ENCODE data around the gene BBLN.
A peak's percentile ranks its signal among the peaks of the same experiment; 100 is the strongest.
"Not testable (repeated sequence)": the region's sequence is repeated elsewhere in the genome, so short reads cannot be mapped to it uniquely, and the experiment has no call there.

BBLN gene, protein sequence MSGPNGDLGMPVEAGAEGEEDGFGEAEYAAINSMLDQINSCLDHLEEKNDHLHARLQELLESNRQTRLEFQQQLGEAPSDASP

DNA sequence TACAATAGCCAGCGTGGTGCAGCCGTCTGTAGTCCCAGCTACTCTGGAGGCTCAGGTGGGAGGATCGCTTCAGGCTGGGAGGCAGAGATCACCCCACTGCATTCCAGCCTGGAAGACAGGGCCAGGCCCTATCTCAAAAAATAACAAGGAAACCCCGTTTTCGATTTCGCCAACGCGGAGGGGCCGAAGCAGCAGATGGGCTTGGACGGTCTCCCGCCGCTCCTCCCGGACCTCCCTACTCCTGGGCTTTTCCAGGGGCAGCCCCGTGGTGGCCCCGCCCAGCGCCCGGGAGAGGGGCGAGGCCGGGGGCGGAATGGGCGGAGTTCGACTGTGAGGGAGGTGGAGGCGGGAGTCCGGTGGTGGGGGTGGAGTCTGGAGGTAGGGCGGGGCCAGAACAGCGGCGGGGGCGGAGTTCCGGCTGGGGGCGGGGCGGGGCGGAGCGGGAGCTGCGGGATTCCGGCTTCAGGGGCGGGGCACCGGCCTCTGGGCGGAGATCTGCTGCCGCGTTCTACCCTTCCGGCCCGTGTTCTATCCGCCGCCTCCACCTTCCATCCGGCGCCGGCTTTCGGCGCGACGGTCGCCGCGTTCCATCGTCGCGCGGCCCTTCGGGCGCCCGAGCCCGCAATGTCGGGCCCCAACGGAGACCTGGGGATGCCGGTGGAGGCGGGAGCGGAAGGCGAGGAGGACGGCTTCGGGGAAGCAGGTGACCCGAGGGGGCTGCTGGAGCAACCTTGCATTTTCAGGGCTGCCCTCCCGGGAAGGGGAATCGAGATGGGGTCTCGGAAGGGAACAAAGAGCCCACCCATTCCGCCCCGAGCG lies at the start of gene BBLN:
BBLN (plus strand) TSS at position 482 of the 819 bp plus-strand sequence; CDS start at position 625, 143 bp downstream.
- DNase-seq: peak; percentile 97

DNA sequence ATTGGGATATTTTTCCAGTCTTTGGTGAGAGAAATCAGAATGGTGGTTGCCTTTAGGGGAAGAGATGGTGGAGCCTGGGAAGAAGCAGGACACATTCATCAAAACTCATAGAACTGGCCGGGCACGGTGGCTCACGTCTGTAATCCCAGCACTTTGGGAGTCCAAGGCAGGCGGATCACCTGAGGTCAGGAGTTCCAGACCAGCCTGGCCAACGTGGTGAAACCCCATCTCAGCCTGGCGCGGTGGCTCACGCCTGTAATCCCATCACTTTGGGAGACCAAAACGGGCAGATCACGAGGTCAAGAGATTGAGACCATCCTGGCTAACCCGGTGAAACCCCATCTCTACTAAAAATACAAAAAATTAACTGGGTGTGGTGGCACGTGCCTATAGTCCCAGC lies 48.3 kb upstream of the BBLN start:
- not testable (repeated sequence) for DNase-seq

DNA sequence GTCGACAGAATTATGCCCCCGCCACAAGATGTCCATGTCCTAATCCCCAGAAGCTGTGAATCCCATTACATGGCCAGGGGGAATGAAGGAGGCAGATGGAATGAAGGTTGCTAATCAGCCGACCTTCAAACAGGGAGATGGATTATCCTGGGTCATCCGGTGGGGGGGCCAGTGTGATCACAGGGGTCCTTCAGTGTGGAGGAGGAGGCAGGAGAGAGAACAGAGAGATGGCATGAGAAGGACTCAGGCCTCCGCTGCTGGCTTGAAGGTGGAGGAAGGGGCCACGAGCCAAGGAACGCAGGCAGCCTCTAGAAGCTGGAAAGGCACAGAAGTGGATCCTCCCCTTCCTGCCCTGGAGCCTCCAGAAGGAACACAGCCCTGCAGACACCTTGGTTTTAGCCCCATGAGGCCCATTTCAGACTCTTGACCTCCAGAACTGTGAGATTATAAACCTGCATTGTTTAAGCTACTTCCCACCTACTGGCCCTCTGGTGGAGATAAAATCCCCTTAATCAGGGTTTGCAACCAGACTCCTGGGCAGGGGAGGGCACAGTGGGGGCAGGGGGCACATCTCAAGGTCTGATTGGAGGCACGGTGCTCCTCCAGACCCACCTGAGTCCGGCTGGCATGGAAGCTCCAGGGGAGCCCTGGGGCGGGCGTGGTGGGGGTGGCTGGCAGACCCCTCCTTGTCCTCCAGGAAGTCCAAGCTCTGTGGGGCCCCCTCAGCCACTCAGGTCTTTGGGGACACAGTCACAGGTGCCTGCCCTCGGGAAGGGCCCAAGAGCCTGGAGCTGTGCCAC lies 46.3 kb upstream of the BBLN start:
- no peak for DNase-seq

DNA sequence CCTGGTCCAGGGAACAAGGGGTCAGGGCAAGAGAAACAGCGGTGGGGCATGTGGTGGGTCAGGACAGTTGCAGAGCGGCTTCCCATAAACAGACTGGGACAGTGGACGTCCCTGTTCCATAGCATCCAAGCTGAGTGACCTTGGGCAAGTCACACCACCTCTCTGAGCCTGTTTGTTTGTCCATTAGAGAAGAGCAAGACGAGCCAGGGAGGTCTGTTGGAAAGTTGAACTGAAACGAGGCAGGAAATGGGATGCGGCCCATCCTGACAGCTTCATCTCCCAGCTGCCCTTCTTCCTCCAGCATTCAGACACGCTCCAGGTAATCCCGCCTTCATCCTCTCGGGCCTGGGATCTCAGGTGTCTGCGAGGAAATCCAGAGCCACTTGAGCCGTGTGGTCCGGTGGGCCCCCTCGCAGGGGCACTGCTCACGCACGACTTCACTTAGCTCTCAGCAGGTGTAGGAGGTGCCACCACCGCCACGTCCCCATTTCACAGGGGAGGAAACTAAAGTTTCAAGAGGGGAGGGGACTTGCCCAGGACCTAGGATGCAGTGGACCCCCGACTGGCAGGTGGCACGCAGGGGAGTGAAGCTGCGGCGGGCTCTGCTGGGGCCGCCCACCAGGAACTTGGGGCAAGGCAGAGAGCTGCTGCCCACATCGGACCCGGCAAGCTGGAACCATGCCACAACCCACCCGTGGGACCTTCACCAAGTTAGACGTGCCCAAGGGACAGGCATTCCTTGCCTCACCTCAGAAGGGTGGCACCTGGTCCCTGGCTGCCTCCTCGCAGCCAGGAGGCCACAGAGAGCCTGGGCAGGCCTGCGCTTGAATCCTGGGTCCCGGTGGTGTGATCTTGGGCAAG lies 45.5 kb upstream of the BBLN start:
- DNase-seq: no peak

DNA sequence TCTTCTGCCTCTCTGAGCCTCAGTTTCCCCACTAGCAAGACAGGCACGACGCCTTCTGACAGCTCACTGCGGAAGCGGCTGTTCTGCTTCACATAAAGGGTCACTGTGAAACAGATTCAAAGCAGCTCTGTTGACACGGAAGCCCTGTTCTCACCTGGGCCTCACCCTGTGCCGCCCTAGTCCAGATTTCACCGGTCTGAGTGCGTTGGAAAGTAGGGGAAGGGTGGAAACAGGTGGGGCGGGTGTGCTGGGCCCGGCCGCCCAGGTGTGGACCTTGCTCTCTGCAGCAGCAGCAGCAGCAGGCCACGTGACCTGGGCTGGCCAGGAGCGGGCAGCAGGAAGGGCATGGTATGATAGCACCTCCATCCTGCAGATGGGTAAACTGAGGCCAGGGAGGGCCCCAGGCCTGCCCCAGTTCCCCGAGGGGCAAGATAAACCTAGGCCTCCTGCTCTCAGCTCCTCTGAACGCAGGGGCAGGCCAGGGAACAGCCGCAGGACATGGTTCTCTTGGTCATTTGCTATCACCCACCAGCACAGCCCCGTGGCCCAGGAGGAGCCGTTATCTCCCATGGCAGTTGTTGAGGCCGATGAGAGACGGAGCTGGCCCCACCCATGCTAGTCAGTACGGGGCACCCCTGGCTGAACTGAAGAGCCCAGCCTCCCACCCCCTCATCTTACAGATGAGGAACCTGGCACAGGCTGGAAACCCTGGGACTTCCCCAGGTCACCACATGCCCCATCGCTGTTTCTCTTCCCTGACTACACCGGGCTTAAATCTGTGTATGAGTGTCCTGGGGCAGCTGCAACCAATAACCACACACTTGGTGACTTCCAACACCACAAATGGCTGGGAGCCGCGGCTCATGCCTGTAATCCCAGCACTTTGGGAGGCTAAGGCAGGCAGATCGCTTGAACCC lies 44.6 kb upstream of the BBLN start:
- peak; percentile 99 for DNase-seq

DNA sequence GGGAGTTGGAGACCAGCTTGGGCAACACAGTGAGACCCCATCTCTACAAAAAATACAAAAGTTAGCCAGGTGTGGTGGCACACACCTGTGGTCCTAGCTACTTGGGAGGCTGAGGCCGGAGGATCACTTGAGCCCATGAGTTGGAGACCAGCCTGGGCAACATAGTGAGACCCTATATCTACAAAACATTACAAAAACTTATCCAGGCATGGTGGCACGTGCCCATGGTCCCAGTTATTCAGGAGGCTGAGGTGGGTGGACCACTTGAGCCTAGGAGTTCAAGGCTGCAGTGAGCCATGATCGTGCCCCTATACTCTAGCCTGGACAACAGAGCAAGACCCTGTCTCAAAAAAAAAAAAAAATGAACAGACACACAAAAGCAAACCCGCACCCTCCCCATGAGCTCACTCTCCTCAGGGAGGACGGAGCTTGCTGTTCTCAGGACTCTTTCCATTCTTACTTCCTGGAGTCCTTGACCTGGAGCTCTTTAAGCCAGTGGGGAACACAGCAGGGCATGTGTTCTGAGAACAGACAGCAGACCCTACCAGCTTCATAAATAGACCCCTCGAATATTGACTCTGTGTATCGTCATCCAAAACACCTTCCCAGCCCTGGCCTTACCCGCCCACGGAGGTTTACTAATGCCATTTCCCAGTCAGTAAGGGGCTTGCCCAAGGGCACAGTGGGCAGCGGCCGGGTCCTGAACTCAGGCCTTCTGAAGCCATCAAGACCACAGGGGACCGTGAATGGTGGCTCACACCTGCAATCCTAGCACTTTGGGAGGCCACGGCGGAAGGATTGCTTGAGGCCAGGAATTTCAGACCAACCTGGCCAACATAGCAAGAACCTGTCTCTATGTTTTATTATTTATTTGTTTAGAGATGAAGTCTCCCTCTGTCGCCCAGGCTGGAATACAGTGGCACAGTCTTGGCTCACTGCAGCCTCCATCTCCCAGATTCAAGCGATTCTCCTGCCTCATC lies 43.7 kb upstream of the BBLN start:
- DNase-seq: no peak

DNA sequence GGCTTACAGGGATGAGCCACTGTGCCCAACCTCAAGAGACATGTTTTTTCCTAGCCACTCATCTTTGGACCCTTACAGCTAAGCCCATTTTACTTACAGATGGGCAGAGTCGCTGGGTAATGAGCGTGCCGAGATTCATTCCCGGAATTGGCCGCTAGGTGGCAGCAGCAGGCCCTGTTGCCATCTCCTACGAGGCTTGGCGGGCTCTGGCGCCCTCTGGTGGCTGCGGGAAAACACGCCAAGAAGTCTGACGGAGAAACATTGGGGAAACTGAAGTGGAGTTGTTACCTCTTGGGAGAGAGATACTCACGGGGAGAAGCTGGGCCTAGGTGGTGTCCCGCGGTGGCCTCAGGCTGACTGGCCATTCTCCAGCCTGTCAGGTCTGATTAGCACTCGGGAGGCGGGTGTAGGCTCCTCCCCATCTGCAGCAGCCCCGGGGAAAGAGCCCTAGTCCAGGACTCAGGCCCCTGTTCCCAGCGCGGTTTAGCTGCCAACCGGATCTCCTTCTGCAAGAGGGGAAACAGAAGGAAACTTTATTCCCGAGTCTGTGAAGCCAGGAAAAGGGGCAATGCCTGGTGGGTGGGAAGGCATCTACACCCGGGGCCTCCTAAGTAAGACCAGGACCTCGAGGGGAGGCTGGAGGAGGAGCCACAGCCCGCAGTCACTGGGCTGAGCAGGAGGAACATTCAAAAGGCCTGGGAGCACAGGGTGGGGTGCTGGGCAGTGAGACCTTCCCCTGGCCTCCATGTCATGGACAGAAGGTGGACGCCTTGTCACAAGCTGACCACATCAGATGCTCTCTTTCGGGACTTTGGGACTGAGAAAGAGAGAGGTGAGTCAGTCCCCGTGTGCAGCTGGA lies 42.2 kb upstream of the BBLN start:
- DNase-seq: peak; percentile 95

DNA sequence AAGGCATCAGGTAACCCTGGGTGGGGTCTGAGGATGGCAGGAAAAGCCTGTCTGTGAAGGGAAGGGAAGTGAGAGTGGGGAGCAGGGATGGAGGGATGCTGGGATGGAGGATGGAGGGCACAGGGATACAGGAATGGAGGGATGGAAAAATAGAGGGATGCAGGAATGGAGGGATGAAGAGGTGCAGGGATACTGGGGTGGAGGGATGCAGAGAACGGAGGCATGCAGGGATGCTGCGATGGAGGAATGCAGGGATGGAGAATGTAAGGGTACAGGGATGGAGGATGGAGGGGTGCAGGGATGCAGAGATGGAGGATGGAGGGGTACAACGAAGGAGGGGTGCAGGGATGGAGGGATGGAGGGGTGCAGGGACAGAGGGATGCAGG lies 41.6 kb upstream of the BBLN start:
- DNase-seq: no peak

DNA sequence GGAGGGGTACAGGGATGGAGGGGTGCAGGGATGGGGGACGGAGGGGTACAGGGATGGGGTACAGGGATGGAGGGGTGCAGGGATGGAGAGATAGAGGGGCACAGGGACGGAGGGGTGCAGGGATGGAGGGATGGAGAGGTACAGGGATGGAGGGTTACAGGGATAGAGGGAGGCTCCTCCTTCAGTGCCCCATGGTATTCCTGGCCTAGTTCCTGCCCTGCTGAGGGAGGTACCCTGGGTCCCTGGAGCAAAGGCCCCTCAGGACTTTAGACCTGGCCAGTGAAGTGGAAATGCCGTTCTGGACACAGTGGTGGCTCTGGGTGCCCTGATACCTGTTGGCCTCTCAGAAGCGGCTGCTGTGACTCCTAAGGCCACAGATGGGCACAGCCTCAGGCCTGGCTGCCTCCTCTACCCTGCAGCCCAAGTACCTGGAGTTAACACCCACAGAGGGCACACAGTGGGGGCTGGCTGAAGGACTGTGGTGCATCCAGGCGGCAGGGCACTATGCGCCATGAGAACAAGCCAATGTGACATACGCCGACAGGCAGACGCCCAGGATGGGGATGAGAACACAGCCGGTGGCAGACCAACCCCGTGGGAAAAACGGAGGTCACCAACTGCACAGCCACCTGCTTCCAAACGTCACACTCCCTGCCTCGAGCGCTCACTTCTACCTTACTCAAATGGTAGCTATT lies 40.9 kb upstream of the BBLN start:
- DNase-seq: no peak

DNA sequence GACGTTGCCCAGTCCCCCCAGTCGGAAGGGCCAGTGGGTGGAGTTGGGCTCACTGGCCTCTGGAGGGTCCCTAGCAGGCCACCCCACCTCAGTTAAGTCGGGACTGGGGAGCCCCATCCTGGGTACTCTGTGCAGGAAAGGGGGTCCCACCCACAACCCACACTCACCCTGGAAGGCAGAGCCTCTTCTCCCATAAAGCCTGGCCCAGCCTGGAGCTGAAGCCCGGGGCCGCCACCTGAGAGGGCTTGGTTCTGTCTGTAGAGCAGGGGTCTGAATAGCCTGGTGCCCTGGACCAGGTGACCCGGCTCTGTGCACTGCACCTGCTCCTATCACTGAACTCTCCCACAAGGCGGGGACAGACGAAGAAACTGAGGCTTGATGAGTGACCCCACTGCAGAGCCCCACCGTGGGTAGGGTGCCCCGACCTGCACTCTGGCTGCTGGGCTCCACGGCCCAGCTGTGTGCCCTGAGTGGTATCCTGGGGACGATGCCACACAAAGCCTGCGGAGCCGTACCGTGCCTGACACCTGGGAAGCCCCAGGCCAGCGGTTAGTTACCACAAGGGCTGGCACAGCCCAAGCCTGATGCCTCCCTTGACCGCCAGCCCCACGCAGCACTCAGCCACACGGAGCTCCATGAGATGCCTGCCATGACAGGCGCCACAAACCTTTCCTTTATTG lies 39.9 kb upstream of the BBLN start:
- no peak for DNase-seq

DNA sequence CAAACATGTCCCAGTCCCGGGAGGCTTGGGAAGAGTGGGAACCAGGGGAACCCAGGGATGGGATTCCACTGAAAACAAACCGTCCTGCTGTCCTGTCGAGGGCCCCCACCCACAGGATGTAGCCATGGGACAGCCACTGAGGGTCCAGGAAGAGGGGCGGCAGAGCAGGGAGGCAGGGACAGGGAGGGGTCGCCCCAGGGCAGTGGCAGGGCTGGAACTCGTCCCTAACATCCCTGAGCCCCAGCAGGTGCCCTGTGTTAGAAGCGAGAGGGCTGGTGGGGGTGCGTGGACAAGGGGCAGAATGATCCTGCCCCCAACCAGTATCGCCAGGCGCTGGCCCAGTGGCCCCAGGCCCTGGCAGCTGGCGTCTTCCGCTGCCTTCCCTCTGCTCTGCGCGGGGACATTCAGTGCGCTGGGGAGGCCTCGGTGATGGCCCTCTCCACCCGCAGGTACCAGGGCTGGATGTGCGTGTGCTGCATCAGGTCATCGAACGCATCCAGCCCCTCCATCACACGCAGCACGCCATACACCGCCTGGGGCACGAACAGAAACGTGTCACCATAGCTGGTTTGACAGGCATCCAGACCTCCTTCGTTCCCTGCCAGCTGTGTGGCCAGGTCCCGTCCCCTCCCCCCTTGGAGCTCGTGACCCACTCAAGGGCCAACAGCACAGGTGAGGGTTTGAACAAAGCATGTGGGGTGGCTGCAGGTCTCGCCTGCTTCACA lies 39.2 kb upstream of the BBLN start:
- DNase-seq: no peak

DNA sequence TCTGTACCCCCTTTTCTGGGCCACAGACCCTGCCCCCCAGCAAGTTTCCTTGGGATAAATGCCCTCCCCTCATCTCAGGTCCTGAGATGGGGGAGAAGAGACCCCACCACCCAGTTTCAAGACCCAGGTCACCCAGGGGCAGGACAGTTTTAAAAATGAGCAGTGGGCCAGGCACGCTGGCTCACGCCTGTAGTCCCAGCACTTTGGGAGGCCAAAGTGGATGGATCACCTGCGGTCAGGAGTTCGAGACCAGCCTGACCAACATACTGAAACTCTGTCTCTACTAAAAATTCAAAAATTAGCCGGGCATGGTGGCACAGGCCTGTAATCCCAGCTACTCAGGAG lies 38.6 kb upstream of the BBLN start:
- no peak for DNase-seq

DNA sequence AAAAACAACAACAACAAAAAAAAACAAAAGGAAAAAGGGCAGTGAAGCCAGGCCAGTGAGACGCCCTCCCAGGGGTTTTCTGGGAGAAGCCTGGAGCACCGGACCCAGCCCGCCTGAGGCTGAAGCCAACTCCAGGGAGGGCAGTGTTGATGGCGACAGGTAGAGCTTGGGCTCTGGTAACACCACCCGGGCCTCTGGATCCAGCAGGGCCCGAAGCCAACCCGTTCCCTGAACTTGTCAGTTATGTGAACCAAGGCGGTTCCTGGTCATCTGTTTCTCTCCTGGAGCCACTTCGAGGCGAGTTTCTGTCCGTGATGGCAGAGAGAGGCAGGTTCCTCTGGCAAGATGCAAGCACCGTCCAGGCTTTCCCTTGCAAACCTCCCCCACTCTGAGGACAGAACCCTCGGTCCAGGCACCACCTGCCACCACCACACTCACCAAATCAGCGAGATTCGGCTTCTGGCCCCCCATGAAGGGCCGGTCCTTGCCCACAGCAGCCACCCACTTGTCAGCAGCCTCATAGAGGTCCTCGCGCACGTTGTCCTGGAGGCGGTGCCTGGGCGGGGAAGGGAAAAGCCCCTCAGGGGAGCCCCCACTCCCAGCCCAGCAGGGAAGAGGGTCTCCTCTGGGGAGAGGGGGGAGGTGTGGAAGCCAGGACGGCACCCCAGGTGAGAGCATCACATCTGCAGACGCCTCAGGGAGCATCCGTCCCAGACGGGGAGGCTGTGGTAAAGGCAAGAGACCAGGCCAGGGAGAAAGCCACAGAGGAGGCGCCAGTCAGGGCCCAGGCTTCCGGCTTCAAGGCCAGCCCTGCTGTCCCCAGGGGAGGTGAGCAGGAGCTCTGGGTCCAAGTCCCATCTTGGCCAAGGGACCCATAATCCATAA lies 37.9 kb upstream of the BBLN start:
- no peak for DNase-seq

DNA sequence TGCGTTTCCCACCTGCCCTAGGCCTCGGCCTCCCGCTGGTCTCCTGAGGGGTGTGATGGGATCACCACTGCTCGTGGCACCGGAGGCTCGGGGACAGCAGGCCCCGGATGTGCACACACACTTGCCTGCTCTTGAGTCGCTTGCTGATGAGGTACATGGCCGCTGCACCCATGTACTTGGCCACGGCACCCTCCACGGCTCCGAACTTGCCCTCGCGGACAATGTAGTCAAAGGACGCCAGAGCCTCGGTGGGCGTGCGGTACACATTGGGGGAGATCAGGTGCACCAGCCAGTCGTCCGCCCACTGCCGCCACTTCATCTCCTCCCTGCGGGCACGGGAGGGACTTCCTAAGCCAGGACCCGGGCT lies 37.3 kb upstream of the BBLN start:
- DNase-seq: no peak

DNA sequence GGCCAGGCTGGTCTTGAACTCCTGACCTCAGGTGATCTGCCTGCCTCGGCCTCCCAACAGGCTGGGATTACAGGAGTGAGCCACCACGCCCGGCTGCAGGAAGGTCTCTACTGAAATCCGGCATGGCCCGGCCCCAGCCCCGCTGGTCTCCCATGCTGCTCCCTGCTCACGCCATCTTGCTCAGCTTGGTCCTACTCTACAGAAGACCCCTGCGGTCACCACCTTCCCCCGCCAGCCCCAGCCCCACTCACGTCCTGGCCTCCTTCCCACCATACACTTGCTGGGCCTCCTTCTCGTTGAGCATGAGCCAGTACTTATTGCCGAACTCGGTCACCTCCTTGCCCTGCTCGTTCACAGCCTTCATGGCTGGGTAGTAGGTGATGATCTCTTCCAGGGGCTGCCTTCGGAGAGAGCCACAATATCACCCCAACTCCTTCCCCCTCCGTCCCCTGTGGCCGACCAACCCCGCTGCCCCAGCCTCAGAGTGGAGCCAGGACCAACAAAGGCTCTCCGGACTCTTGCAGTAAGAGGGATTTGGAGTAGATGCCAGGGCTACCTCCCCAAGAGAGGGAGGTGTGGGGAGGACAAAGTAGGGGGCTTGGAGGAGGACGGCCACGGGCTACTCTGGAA lies 36.5 kb upstream of the BBLN start:
- no peak for DNase-seq

DNA sequence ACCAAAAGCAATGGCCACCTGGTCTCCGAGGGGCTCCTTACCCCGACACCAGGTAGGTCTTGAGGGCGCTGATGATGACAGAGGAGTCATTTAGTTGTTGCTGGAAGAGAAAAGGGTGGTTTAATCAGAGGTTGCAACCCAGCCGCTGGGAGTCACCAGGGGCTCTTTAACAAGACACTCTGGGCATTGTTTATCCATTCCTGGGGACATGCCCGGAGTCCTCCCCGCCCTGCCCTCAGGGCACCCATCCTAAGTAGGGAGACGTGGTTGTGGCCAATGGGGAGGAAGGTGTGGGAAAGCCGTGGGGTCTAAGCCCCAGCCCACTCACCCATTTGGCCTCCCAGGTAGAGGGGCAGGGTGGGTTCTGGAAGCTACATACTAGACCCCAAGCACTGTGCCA lies 35.6 kb upstream of the BBLN start:
- no peak for DNase-seq
